ENCODE data around the gene MYADML2.
"Not testable (repeated sequence)": the region's sequence is repeated elsewhere in the genome, so short reads cannot be mapped to it uniquely, and the experiment has no call there.

The MYADML2 gene

DNA sequence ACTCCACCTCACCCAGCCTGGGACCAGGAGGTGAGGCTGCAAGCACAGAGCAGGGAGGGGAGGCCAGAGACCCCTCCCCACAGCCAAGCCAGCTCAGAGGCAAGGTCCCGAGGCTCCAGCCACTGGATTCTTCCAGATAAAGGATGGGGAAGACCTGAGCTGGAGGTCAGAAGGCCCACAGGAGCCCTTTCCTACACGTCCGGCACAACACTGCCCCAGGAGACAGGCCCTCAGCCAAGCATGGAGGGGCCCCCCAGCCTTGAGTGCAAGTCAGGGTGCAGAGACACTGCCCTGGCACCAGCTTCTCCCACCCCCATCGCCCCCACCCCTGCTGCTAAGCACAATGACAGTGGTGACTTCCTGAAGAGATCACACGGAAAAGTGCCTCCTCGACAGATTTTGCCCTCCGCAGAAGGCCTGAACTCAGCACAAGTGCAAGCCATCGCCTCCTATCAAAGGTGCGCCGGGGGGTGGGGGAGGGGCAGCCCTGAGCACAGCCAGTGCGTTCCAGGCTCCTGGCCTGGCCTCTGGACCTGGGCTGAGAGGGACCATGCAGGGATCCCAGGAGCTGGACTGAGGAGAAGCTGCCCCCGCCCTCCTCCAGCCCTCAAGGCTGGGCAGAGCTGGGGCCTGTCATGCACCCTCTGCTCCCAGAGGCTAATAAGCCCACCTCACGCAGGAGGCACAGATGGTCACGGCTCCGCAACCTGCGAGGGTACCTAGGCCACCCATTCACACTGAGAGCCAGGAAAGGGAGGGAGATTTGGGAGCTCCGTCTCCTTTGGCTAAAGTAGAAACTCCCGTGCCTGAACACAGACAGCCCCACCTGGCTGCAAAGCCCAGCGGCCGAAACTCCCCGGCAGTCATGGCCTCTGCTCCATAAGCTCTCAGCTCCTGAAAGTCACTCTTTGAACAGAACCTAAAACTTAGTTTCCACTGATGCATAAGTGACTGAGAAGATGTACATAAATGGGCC lies 22.2 kb downstream of the MYADML2 start:
- DNase-seq (ENCODE audit: low spot score): peak; percentile 18

- DNase-seq (ENCODE audit: low spot score): no peak
These were observed 23.5 kb downstream of the MYADML2 start for GRCh38 chr17:81923302-81924260.

- DNase-seq (ENCODE audit: low spot score): no peak
These were observed 24.3 kb downstream of the MYADML2 start for GRCh38 chr17:81922566-81923301.

DNA sequence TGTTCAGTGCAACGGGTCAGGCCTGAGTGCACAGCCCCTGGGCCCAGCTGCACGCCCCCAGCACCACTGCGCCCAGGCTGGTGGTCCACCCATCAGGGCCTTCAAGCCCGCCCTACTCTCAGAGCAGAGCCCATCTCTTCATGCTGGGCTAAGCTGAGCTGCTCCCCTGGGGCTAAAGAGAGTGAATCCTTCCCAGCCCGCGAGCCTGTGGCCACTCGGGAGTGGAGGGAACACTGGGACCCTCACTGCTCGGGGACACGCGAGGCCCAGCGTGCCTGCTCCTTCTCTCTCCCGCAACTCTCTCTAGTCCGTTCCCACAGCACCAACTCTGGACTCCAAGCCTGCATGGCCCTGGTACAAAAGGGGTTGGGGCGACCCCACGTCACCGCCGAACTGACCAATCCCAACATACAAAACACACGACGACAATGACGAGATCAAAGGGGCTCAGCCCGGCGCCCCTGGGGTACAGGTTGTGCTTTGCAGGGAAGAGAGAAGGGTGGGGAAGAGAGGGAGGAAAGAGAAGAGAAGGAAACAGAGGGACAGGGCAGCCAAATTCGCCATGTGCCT lies 25.0 kb downstream of the MYADML2 start:
- no peak for DNase-seq (ENCODE audit: low spot score)

GRCh38 chr17:81921537-81921862 lies 25.5 kb downstream of the MYADML2 start:
- no peak for DNase-seq (ENCODE audit: low spot score)

- no peak for DNase-seq (ENCODE audit: low spot score)
These were observed 26.2 kb downstream of the MYADML2 start for GRCh38 chr17:81920612-81921536.

GRCh38 chr17:81918832-81919545 lies 28.0 kb downstream of the MYADML2 start:
- DNase-seq (ENCODE audit: low spot score): no peak

DNA sequence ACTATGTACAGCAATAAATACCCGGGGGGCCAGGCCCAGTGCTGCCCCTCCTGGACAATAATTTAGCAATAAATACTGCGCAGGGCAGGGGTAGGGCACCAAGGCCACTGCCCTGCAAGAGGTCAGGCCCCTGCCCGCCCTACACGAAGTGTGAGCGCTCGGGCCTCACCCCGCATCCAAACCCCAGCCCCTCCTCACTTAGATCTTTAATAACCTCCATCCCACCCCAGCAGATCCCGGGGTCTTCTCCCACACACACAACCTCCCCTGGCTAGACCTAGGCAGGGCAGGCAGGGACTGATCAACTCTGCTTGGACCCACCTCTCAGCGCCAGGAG lies 28.7 kb downstream of the MYADML2 start:
- not testable (repeated sequence) for DNase-seq (ENCODE audit: low spot score)

GRCh38 chr17:81917565-81918332 lies 29.3 kb downstream of the MYADML2 start, which contains the start of gene SIRT7:
Gene SIRT7, minus strand, starts transcription at chr17:81918176. Its CDS starts 45 bp downstream, at chr17:81918131.
- DNase-seq (ENCODE audit: low spot score): peak; percentile 86

GRCh38 chr17:81916234-81917001 lies 30.6 kb downstream of the MYADML2 start:
- DNase-seq (ENCODE audit: low spot score): no peak

DNA sequence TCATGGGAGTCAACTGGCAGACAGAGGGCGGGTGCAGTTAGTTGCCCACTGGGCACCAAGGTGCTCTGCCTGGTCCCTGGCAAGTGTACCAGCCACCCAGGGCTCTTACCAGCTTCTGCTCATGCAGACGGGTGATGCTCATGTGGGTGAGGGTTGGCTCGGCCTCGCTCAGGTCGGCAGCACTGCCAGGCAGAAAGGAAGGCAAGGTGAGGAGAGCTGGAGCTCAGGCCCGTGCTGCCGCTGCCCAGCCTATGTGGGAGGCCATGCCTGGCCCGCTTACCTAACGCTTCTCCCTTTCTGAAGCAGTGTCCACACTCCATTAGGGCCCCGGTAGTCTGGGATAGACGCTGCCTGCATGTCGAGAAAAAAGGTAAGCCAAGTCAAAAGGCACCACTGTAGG lies 31.7 kb downstream of the MYADML2 start:
- no peak for DNase-seq (ENCODE audit: low spot score)

GRCh38 chr17:81914103-81914850 lies 32.8 kb downstream of the MYADML2 start:
- DNase-seq (ENCODE audit: low spot score): no peak

DNA sequence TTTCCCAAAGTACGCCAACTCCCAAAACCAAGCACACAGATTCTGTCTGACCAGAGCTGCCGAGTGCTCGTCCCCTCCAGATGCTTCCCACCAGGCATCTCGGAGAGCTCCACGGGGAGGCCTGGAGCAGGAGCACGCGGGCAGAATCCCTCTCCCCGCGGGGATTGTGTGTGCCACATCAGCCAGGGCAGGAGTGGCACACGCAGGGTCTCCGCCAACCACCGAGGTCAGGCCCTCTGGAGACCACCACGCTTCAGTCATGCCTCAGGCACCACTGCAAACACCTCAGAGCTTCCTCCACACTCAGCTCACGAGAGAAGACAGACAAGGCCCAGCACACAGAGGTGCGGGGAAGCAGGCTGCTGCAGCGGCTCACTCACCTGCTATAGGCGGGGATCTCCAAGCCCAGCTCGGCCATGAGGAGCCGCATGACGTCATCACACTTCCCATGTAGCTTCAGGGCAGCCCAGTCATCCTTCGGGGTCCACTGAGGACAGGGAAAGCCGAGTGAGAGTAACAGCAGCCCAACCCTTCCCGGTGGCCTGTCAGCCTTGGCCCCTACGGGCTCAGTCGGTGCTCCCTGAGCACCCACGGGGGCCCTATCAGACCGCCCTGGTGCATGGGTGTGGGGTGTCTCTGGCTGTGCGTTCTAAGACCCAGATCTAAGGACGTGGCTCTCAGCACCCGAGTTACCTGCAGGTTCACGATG lies 33.5 kb downstream of the MYADML2 start:
- DNase-seq (ENCODE audit: low spot score): no peak

DNA sequence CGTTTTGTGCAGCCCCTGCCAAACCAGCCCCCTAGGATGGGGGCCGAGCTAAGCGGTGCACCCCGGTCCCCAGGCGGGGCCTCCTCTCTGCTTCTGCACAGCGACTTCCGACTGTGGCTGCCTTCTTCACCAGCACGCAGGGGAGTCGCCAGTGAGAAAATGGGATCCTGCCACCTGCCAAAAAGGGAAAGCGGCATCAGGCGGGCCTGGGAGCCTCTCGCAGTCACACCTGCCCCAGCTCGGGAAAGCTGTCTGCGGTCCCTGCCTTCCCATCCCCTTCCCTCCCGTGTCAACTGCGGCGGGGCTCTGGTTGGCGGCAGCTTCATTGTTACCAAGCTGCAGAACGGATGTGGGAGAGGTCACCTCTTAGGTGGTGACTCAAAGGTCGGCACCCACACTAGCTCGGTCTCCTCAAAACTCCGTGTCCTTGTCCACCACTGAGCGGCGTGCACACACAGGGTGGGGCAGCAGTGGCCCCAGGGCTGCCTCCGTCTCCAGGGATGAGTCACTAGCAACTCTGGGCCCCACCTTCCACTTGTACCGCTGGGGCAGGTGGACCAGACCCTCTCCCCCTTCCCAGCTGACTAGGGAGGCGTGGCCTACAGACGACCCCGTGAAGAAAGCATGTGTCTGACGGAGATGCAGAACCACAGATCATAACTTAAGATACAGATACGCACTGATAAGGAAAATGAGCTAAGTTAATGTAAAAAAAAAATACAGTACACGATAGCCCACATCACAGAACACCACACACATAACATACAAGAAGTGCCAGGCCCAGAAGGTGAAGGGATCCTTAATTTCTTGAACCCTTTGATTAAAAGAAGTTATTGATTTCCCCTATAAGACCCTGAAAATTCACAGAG lies 34.4 kb downstream of the MYADML2 start:
- DNase-seq (ENCODE audit: low spot score): no peak

- DNase-seq (ENCODE audit: low spot score): no peak
These were observed 35.1 kb downstream of the MYADML2 start for GRCh38 chr17:81911969-81912368.

Data from CD4-positive, alpha-beta T cell treated with Interleukin-15 for 4 hours (primary cell).